NT2/D1 (cell line): ENCODE results near the gene MYCL.

Experiments used
- SUZ12 ChIP-seq: IDR thresholded peaks from 2 replicates; pipeline ENCODE4 v1.6.1; 2011; ENCODE audit not compliant: insufficient read length, insufficient read depth; ENCODE audit errors: extremely low read depth
- YY1 ChIP-seq: IDR thresholded peaks from 2 replicates; pipeline ENCODE4 v1.6.1; 2011; ENCODE audit not compliant: insufficient read length, insufficient read depth
- ZNF274 ChIP-seq: IDR thresholded peaks from 2 replicates; pipeline ENCODE4 v1.6.1; 2011; ENCODE audit warnings: mild to moderate bottlenecking, low read depth, low read length

DNA sequence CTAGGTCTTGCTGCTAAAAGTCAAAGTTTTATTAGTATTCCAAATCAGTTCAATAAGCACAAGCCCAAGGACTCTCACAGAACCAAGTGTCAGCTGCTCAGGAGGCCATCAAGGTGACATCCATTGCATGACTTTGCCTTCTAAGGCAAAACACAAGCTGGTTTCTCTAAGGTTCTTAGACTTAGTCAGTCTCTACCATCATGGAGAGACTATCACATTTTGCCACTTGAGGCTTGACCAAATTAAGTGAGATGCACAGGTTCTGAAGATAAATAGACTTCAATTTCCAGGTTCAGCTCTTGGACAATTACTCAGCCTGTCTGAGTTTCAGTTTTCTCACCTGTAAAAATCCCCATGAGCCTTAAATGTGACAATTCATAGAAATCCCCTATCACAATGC, 47.4 kb downstream of the MYCL start:
- TF ChIP-seq YY1: no peak
- no peak for TF ChIP-seq SUZ12
- TF ChIP-seq ZNF274: no peak
